HFFc6 (cell line): ENCODE measurements around the gene TAPT1. TPM values are rescaled to one million over a fixed set of nuclear protein-coding genes. Genes with fewer than 3 reads are reported as not detected.

Source experiments
- DNase-seq: peaks from one replicate; pipeline ENCODE4 v3.0.0-alpha.2; 2018
- H3K27ac Mint-ChIP-seq: 2 replicates; pipeline ENCODE4 v1.8.0; 2020; ENCODE audit warnings: mild to moderate bottlenecking, mixed read lengths
- H3K27me3 Mint-ChIP-seq: 2 replicates; pipeline ENCODE4 v1.8.0; 2021; ENCODE audit warnings: mild to moderate bottlenecking, moderate library complexity, mixed read lengths; ENCODE audit not compliant: insufficient read depth
- H3K36me3 Mint-ChIP-seq: 2 replicates; pipeline ENCODE4 v1.8.0; 2021; ENCODE audit warnings: low read depth, mixed read lengths
- H3K4me1 Mint-ChIP-seq: 2 replicates; pipeline ENCODE4 v1.8.0; 2020; ENCODE audit warnings: low read depth, mixed read lengths
- H3K4me3 Mint-ChIP-seq: 2 replicates; pipeline ENCODE4 v1.8.0; 2020; ENCODE audit warnings: mild to moderate bottlenecking, moderate library complexity, mixed read lengths
- H3K9me3 Mint-ChIP-seq: 2 replicates; pipeline ENCODE4 v1.8.0; 2020; ENCODE audit warnings: mild to moderate bottlenecking, mixed read lengths
- CTCF ChIP-seq: fragments of 200-600 bp; sonication (generic); IDR thresholded peaks from 2 replicates; pipeline ENCODE4 v1.5.0; 2021; ENCODE audit warnings: antibody characterized with exemption, mild to moderate bottlenecking
- total RNA-seq, 6 experiments: library from RNA; stranded (reverse); fragmentation: NEBNext Ultra II Directional; extraction: Animal tissue kit (Norgen Biotek cat#: 25700); gene quantifications; 2 replicates in 1 of 6; 3 replicates in 5 of 6; pipeline ENCODE4 v1.2.3, GENCODE V29; 2021

Gene TAPT1
- total RNA-seq, 6 experiments from 2014 or later: 11.8 to 17.9 (median 15.3) TPM

- peaks cover 14% of the 10 kb centered on the region for H3K4me1 Mint-ChIP-seq
- no peaks in the 10 kb centered on the region; the same call in 1 of the 2 replicates for H3K36me3 Mint-ChIP-seq
- H3K4me3 Mint-ChIP-seq: no peak overlapping the region
- peaks cover 6% of the 10 kb centered on the region for H3K9me3 Mint-ChIP-seq
- no peak for DNase-seq
- H3K27me3 Mint-ChIP-seq: peaks cover 34% of the 10 kb centered on the region
- H3K27ac Mint-ChIP-seq: no peak overlapping the region
- no peak for TF ChIP-seq CTCF
These were observed 87.0 kb downstream of the TAPT1 start for GRCh38 chr4:16139066-16139945.

GRCh38 chr4:16136827-16137226, 89.4 kb downstream of the TAPT1 start:
- H3K27ac Mint-ChIP-seq: no peak overlapping the region

GRCh38 chr4:16136311-16136710, 90.0 kb downstream of the TAPT1 start:
- peaks cover 29% of the 10 kb centered on the region for H3K27me3 Mint-ChIP-seq
- no peak for DNase-seq
- no peak overlapping the region for H3K4me3 Mint-ChIP-seq
- TF ChIP-seq CTCF: no peak
- H3K4me1 Mint-ChIP-seq: peaks cover 12% of the 10 kb centered on the region
- H3K36me3 Mint-ChIP-seq: no peaks in the 10 kb centered on the region; the same call in 1 of the 2 replicates
- H3K27ac Mint-ChIP-seq: no peak overlapping the region
- H3K9me3 Mint-ChIP-seq: no peaks in the 10 kb centered on the region; the same call in 1 of the 2 replicates

More at GRCh38 chr4:16136827-16137226, 89.4 kb downstream of the TAPT1 start:
- Mint-ChIP-seq H3K4me3 (no peak overlapping the region), H3K4me1 (peaks cover 14% of the 10 kb centered on the region), H3K36me3 (no peaks in the 10 kb centered on the region; the same call in 1 of the 2 replicates), H3K27me3 (peaks cover 29% of the 10 kb centered on the region), H3K9me3 (no peaks in the 10 kb centered on the region; the same call in 1 of the 2 replicates)
- no peak for TF ChIP-seq CTCF
- no peak for DNase-seq

DNA sequence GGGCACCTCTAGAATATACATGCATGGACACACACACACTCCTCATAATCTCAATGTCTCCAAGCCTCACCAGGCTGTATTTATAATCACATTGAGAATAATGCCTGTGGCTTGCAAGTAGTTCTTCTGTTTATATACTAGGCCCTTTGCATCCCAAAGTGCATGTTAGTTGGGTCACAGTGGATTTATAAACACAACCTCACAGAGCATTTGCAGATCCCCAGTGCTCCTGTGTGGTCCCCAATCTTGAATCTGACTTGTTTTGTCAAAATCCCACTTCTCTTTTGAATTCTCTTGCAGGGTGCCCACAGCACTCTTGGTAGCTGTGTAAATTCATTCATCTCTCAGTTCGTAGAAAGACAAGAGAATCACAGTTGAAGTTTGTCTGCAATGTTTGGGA, 92.9 kb downstream of the TAPT1 start:
- no peak overlapping the region for H3K4me3 Mint-ChIP-seq
- TF ChIP-seq CTCF: no peak
- no peak overlapping the region for H3K27ac Mint-ChIP-seq
- H3K27me3 Mint-ChIP-seq: peaks cover 32% of the 10 kb centered on the region
- H3K4me1 Mint-ChIP-seq: no peaks in the 10 kb centered on the region
- no peaks in the 10 kb centered on the region; the same call in 1 of the 2 replicates for H3K36me3 Mint-ChIP-seq
- no peak for DNase-seq
- H3K9me3 Mint-ChIP-seq: no peaks in the 10 kb centered on the region; the same call in 1 of the 2 replicates

DNA sequence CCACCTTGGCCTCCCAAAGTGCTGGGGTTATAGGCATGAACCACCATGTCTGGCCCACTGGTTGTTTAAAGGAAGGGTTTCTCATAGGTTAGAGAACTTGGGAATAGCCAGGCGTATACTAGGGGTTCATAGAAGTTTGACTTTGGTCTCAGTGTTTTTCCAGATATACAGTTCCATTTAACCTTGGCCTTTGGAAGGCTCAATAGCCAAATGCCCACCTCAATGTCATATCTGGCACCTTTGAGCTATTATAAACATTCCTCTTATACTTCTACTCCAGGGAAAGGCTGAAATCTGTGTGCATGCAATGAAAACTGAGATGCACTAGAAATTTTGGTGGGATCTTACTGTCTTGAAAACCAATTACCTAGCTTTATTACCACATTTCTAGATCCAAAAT, 95.0 kb downstream of the TAPT1 start:
- Mint-ChIP-seq H3K4me1 (no peaks in the 10 kb centered on the region), H3K9me3 (no peaks in the 10 kb centered on the region; the same call in 1 of the 2 replicates), H3K27ac (no peak overlapping the region), H3K36me3 (no peaks in the 10 kb centered on the region; the same call in 1 of the 2 replicates), H3K27me3 (peaks cover 24% of the 10 kb centered on the region), H3K4me3 (no peak overlapping the region)
- DNase-seq: no peak
- TF ChIP-seq CTCF: no peak
